ENCODE measurements around the gene KLHL29. TPM values are rescaled to one million over a fixed set of nuclear protein-coding genes. Genes with fewer than 3 reads are reported as not detected.

The KLHL29 gene
- total RNA-seq, 1 experiment from 2014 or later = 43.1 TPM

DNA sequence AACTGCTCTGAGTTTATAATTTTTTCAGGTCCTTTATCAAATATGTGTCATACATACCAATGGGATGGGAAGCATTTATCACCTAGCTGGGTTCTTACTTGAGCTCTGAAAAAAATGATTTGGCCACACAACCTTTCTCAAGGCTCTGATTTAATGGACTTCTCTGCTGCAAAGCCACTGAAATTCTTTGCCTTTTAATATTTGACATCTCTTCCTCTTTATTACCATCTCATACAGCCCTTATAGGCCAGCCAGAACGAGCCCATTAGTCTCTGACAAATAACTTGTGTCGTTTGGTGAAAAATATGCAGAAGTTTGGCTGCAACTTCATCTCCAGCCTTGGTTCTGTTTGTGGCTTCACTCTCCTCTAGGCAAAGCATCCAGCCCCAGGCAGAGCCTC is 292.9 kb downstream of the KLHL29 start:
- no peaks in the 10 kb centered on the region for H3K27me3 Mint-ChIP-seq (ENCODE audit: insufficient read depth, unreplicated experiment)
- no TSS peak for BruUV-seq (replicated peaks)
- POLR2A ChIA-PET = no interaction called here

DNA sequence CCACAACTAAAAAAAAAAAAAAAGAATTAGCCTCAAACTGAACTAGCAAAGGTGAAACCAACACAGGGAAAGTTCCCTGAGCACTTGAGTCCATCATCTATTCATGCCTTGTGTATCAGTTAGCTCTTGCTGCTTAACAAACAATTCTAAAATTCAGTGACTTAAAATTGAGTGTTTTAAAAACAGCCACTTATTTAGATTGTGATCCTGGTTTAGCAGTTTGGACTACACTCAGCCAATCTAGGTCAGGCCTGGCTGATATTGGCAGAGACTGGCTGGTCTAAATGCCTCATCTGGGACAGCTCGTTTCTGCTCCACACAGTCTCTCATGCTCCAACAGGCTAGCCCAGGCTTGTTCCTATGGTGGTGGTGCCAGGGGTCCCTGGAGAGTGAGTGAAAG is 294.1 kb downstream of the KLHL29 start:
- no peak for DNase-seq (ENCODE audit: unreplicated experiment)
- Mint-ChIP-seq H3K4me3 (ENCODE audit: unreplicated experiment) (no peak overlapping the region), H3K4me1 (ENCODE audit: insufficient read depth, unreplicated experiment) (no peaks in the 10 kb centered on the region), H3K36me3 (ENCODE audit: insufficient read depth, unreplicated experiment) (no peaks in the 10 kb centered on the region), H3K27me3 (ENCODE audit: insufficient read depth, unreplicated experiment) (no peaks in the 10 kb centered on the region), H3K27ac (ENCODE audit: low read depth, unreplicated experiment) (no peak overlapping the region), H3K9me3 (ENCODE audit: unreplicated experiment) (no peaks in the 10 kb centered on the region)
- POLR2A ChIA-PET = no interaction called here
- CTCF ChIA-PET = interaction anchor here (0.6 to 0.7 kb wide), 2 partner anchors 39 to 70 kb away, joined by 3 to 4 read pairs; no protein-coding TSS in a partner anchor
- intact Hi-C loops (cut with micrococcal nuclease) = no loop called here
- TF ChIP-seq, protein P1, sequence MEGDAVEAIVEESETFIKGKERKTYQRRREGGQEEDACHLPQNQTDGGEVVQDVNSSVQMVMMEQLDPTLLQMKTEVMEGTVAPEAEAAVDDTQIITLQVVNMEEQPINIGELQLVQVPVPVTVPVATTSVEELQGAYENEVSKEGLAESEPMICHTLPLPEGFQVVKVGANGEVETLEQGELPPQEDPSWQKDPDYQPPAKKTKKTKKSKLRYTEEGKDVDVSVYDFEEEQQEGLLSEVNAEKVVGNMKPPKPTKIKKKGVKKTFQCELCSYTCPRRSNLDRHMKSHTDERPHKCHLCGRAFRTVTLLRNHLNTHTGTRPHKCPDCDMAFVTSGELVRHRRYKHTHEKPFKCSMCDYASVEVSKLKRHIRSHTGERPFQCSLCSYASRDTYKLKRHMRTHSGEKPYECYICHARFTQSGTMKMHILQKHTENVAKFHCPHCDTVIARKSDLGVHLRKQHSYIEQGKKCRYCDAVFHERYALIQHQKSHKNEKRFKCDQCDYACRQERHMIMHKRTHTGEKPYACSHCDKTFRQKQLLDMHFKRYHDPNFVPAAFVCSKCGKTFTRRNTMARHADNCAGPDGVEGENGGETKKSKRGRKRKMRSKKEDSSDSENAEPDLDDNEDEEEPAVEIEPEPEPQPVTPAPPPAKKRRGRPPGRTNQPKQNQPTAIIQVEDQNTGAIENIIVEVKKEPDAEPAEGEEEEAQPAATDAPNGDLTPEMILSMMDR (IDR thresholded peaks at IDR 0.05; ENCODE audit: unreplicated experiment) = no peak
- BruUV-seq (replicated peaks) = no TSS peak

More for the DNA sequence above, 292.9 kb downstream of the KLHL29 start:
- CTCF ChIA-PET = no interaction called here
- no peak for DNase-seq (ENCODE audit: unreplicated experiment)
- Mint-ChIP-seq H3K4me1 (ENCODE audit: insufficient read depth, unreplicated experiment) (no peaks in the 10 kb centered on the region), H3K4me3 (ENCODE audit: unreplicated experiment) (no peak overlapping the region), H3K36me3 (ENCODE audit: insufficient read depth, unreplicated experiment) (no peaks in the 10 kb centered on the region), H3K9me3 (ENCODE audit: unreplicated experiment) (no peaks in the 10 kb centered on the region), H3K27ac (ENCODE audit: low read depth, unreplicated experiment) (no peak overlapping the region)
- intact Hi-C loops (cut with micrococcal nuclease) = no loop called here
- TF ChIP-seq, protein P1 (IDR thresholded peaks at IDR 0.05; ENCODE audit: unreplicated experiment) = no peak

DNA sequence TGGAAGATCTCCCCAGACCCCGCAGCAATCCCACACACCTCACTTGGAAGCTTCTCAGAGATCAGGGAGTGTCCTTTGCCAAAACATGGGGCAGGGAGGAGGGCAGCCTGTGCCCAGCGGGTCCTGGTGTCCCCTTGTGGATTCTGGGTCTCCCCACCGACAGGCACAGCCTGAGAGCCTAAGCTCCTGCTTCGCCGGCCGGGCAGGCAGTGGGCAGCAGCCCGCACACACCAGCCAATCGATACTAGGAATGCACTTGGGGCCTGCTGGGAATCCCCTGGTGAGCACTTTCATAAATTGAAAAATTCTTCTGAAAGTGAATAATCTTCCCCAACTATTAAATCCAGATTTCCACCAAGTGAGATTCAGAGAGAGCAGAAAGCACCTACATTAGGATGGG is 296.0 kb downstream of the KLHL29 start:
- intact Hi-C loops (cut with micrococcal nuclease) = no loop called here
- H3K27me3 Mint-ChIP-seq (ENCODE audit: insufficient read depth, unreplicated experiment) = no peaks in the 10 kb centered on the region
- no TSS peak for BruUV-seq (replicated peaks)
- no peak overlapping the region for H3K27ac Mint-ChIP-seq (ENCODE audit: low read depth, unreplicated experiment)
- TF ChIP-seq, protein P1 (IDR thresholded peaks at IDR 0.05; ENCODE audit: unreplicated experiment) = no peak
- POLR2A ChIA-PET = interaction anchor here (0.6 kb wide), 1 partner anchor 404 kb away, joined by 3 read pairs; the partner anchor contains the start of gene TP53I3
- H3K4me1 Mint-ChIP-seq (ENCODE audit: insufficient read depth, unreplicated experiment) = no peaks in the 10 kb centered on the region
- CTCF ChIA-PET = interaction anchor here (0.7 kb wide), 1 partner anchor 784 kb away, joined by 3 read pairs; no protein-coding TSS in a partner anchor
- H3K9me3 Mint-ChIP-seq (ENCODE audit: unreplicated experiment) = no peaks in the 10 kb centered on the region
- no peak for DNase-seq (ENCODE audit: unreplicated experiment)
- H3K36me3 Mint-ChIP-seq (ENCODE audit: insufficient read depth, unreplicated experiment) = peaks cover 1% of the 10 kb centered on the region
- no peak overlapping the region for H3K4me3 Mint-ChIP-seq (ENCODE audit: unreplicated experiment)

DNA sequence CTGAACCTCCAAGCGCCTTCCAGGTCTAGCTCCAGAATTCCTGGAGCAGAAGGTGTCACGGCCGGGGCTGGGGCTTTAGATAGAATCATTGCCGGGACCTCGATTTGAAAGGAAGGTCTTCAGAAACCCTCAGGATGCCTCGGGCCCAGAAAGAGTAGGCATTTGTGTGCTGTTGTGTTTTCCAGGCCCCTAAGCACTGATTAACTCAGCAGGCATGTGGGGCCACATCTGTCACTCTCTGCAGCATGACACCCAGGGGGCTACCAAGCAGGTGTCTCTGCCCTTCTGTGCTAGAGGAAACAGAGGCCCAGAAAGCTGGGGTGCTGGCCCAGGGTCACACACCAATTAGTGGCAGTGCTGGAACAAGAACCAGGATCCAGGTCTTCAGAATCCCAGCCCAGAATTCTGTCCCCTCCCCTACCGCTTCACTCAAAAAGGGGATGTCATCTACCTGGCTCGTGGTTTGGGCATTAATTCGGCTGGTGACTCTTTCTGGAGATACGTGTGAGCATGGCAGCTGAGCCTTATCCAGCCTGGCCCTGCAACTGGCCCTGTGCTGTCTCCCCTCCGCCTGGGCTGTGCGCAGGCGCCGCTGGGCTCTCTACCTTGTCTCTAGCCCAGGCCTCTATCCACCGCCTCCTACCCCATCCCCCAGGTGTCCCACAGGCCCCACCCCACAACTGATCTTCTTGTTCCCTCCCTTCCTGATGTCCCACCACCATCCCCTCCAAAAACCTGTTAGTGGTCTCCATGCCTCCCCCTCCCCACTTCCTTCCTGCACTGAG is 296.6 kb downstream of the KLHL29 start:
- BruUV-seq (replicated peaks) = no TSS peak
- DNase-seq (ENCODE audit: unreplicated experiment) = no peak
- peaks cover 7% of the 10 kb centered on the region for H3K36me3 Mint-ChIP-seq (ENCODE audit: insufficient read depth, unreplicated experiment)
- no peak overlapping the region for H3K27ac Mint-ChIP-seq (ENCODE audit: low read depth, unreplicated experiment)
- H3K4me3 Mint-ChIP-seq (ENCODE audit: unreplicated experiment) = no peak overlapping the region
- ChIA-PET POLR2A (interaction anchor here (0.6 kb wide), 1 partner anchor 403 kb away, joined by 3 read pairs; the partner anchor contains the start of gene TP53I3), CTCF (interaction anchor here (0.5 to 0.7 kb wide), 2 partner anchors 21 to 785 kb away, joined by 3 to 5 read pairs; no protein-coding TSS in a partner anchor)
- TF ChIP-seq, protein P1 (IDR thresholded peaks at IDR 0.05; ENCODE audit: unreplicated experiment) = no peak
- no peaks in the 10 kb centered on the region for H3K9me3 Mint-ChIP-seq (ENCODE audit: unreplicated experiment)
- intact Hi-C loops (cut with micrococcal nuclease) = no loop called here
- no peaks in the 10 kb centered on the region for H3K4me1 Mint-ChIP-seq (ENCODE audit: insufficient read depth, unreplicated experiment)
- no peaks in the 10 kb centered on the region for H3K27me3 Mint-ChIP-seq (ENCODE audit: insufficient read depth, unreplicated experiment)
